ENCODE measurements around the gene ITIH3.

The ITIH3 gene

GRCh38 chr3:52811452-52812011 lies 16.9 kb downstream of the ITIH3 start:
- ATAC-seq = no peak
- TF ChIP-seq BACH2 (CRISPR knock-in tag; IDR thresholded peaks at IDR 0.05; ENCODE audit: borderline replicate concordance) (no peak), SNAI2 (CRISPR knock-in tag; IDR thresholded peaks at IDR 0.05) (no peak), ZNF8 (CRISPR knock-in tag; IDR thresholded peaks at IDR 0.05) (no peak), ZNF70 (CRISPR knock-in tag; IDR thresholded peaks at IDR 0.05) (no peak), CREB5 (CRISPR knock-in tag; IDR thresholded peaks at IDR 0.05; ENCODE audit: low read depth) (no peak), GLIS3 (CRISPR knock-in tag; IDR thresholded peaks at IDR 0.05) (no peak), OSR1 (CRISPR knock-in tag; IDR thresholded peaks at IDR 0.05) (no peak), ZFP3 (CRISPR knock-in tag; IDR thresholded peaks at IDR 0.05) (no peak)

- no peak for ATAC-seq
- TF ChIP-seq BACH2 (CRISPR knock-in tag; IDR thresholded peaks at IDR 0.05; ENCODE audit: borderline replicate concordance) = no peak
- TF ChIP-seq TSHZ2 (CRISPR knock-in tag; IDR thresholded peaks at IDR 0.05) = no peak
- TF ChIP-seq OSR1 (CRISPR knock-in tag; IDR thresholded peaks at IDR 0.05) = no peak
- TF ChIP-seq TOX (CRISPR knock-in tag; IDR thresholded peaks at IDR 0.05; ENCODE audit: borderline replicate concordance) = no peak
- TF ChIP-seq ZC3H10 (CRISPR knock-in tag; IDR thresholded peaks at IDR 0.05) = no peak
- TF ChIP-seq TCF4 (CRISPR knock-in tag; IDR thresholded peaks at IDR 0.05; ENCODE audit: borderline replicate concordance) = no peak
- TF ChIP-seq POU6F1 (CRISPR knock-in tag; IDR thresholded peaks at IDR 0.05; ENCODE audit: borderline replicate concordance, low read depth) = no peak
- TF ChIP-seq GLIS3 (CRISPR knock-in tag; IDR thresholded peaks at IDR 0.05) = no peak
- TF ChIP-seq ZNF565 (CRISPR knock-in tag; conservative IDR thresholded peaks at IDR 0.05; ENCODE audit: low read depth) = no peak
- no peak for TF ChIP-seq CREB5 (CRISPR knock-in tag; IDR thresholded peaks at IDR 0.05; ENCODE audit: low read depth)
- TF ChIP-seq ZFP30 (CRISPR knock-in tag; IDR thresholded peaks at IDR 0.05) = no peak
- no peak for TF ChIP-seq CSRNP3 (CRISPR knock-in tag; IDR thresholded peaks at IDR 0.05)
- TF ChIP-seq SNAI2 (CRISPR knock-in tag; IDR thresholded peaks at IDR 0.05) = no peak
- no peak for TF ChIP-seq PATZ1 (CRISPR knock-in tag; IDR thresholded peaks at IDR 0.05; ENCODE audit: borderline replicate concordance)
- TF ChIP-seq ESRRG (CRISPR knock-in tag; IDR thresholded peaks at IDR 0.05) = no peak
- TF ChIP-seq PPARA (CRISPR knock-in tag; IDR thresholded peaks at IDR 0.05; ENCODE audit: borderline replicate concordance) = no peak
These were observed 19.2 kb downstream of the ITIH3 start for GRCh38 chr3:52813810-52814209.

GRCh38 chr3:52816199-52816598 lies 21.6 kb downstream of the ITIH3 start:
- no peak for ATAC-seq
- TF ChIP-seq ARNTL (CRISPR knock-in tag; IDR thresholded peaks at IDR 0.05; ENCODE audit: borderline replicate concordance, low read depth) (no peak), TOX (CRISPR knock-in tag; IDR thresholded peaks at IDR 0.05; ENCODE audit: borderline replicate concordance) (no peak), PATZ1 (CRISPR knock-in tag; IDR thresholded peaks at IDR 0.05; ENCODE audit: borderline replicate concordance) (no peak), BACH2 (CRISPR knock-in tag; IDR thresholded peaks at IDR 0.05; ENCODE audit: borderline replicate concordance) (no peak), ISL1 (CRISPR knock-in tag; IDR thresholded peaks at IDR 0.05) (no peak), ZNF8 (CRISPR knock-in tag; IDR thresholded peaks at IDR 0.05) (no peak), ZFP30 (CRISPR knock-in tag; IDR thresholded peaks at IDR 0.05) (no peak), ZNF565 (CRISPR knock-in tag; conservative IDR thresholded peaks at IDR 0.05; ENCODE audit: low read depth) (no peak), OSR1 (CRISPR knock-in tag; IDR thresholded peaks at IDR 0.05) (no peak), POU6F1 (CRISPR knock-in tag; IDR thresholded peaks at IDR 0.05; ENCODE audit: borderline replicate concordance, low read depth) (no peak), GLIS3 (CRISPR knock-in tag; IDR thresholded peaks at IDR 0.05) (no peak), SNAI2 (CRISPR knock-in tag; IDR thresholded peaks at IDR 0.05) (no peak), CSDC2 (CRISPR knock-in tag; IDR thresholded peaks at IDR 0.05) (no peak), ZNF70 (CRISPR knock-in tag; IDR thresholded peaks at IDR 0.05) (no peak), PPARA (CRISPR knock-in tag; IDR thresholded peaks at IDR 0.05; ENCODE audit: borderline replicate concordance) (no peak)

Data from SK-N-SH treated with all-trans-retinoic acid at 6 μM for 48 hours (cell line).